Stimulated activated CD8-positive, alpha-beta memory T cell treated with anti-CD3 and anti-CD28 coated beads, Interleukin-12 subunit alpha, Interleukin-12 subunit beta, amount 100 ng/mL, for 1 hour (primary cell): Measurements from ENCODE around the gene XRCC5.

Experiments used
- DNase-seq: peaks from one replicate; pipeline ENCODE4 v3.0.0-alpha.2; 2020; ENCODE audit warnings: low read depth

The XRCC5 gene

GRCh38 chr2:216159646-216160045, 50.5 kb downstream of the XRCC5 start:
- no peak for DNase-seq

- DNase-seq: no peak
Observed at GRCh38 chr2:216160786-216161185, 51.6 kb downstream of the XRCC5 start.

- no peak for DNase-seq
Observed at GRCh38 chr2:216161967-216162366, 52.8 kb downstream of the XRCC5 start.

- DNase-seq: no peak
Observed at GRCh38 chr2:216163518-216163917, 54.4 kb downstream of the XRCC5 start.

- DNase-seq: no peak
Observed at GRCh38 chr2:216164087-216164486, 54.9 kb downstream of the XRCC5 start.

GRCh38 chr2:216164576-216164975, 55.4 kb downstream of the XRCC5 start:
- DNase-seq: no peak

- no peak for DNase-seq
Observed at GRCh38 chr2:216165711-216166110, 56.6 kb downstream of the XRCC5 start.

GRCh38 chr2:216169087-216169486, 59.9 kb downstream of the XRCC5 start:
- DNase-seq: no peak

GRCh38 chr2:216170076-216170763, 61.1 kb downstream of the XRCC5 start:
- DNase-seq: no peak

GRCh38 chr2:216171011-216171410, 61.9 kb downstream of the XRCC5 start:
- DNase-seq: no peak

- no peak for DNase-seq
Observed at GRCh38 chr2:216172493-216172892, 63.3 kb downstream of the XRCC5 start.

GRCh38 chr2:216179015-216179414, 69.9 kb downstream of the XRCC5 start:
- no peak for DNase-seq

GRCh38 chr2:216181351-216181750, 72.2 kb downstream of the XRCC5 start:
- no peak for DNase-seq

- DNase-seq: no peak
Observed at GRCh38 chr2:216181953-216182461, 72.9 kb downstream of the XRCC5 start.

GRCh38 chr2:216183462-216183861, 74.3 kb downstream of the XRCC5 start:
- no peak for DNase-seq

GRCh38 chr2:216188559-216188850, 79.4 kb downstream of the XRCC5 start:
- no peak for DNase-seq

- DNase-seq: no peak
Observed at GRCh38 chr2:216188956-216189355, 79.8 kb downstream of the XRCC5 start.

GRCh38 chr2:216189410-216189809, 80.3 kb downstream of the XRCC5 start:
- DNase-seq: no peak

GRCh38 chr2:216192181-216192580, 83.0 kb downstream of the XRCC5 start:
- no peak for DNase-seq

- no peak for DNase-seq
Observed at GRCh38 chr2:216192931-216193330, 83.8 kb downstream of the XRCC5 start.

GRCh38 chr2:216194013-216194412, 84.9 kb downstream of the XRCC5 start:
- no peak for DNase-seq

GRCh38 chr2:216194561-216194960, 85.4 kb downstream of the XRCC5 start:
- DNase-seq: no peak

GRCh38 chr2:216195565-216196029, 86.4 kb downstream of the XRCC5 start:
- no peak for DNase-seq

GRCh38 chr2:216201692-216202306, 92.7 kb downstream of the XRCC5 start:
- no peak for DNase-seq
